ENCODE results near the gene LSAMP. TPM values are rescaled to one million over a fixed set of nuclear protein-coding genes. Genes with fewer than 3 reads are reported as not detected.

The LSAMP gene
- total and polyA plus RNA-seq, 2 experiments from 2014 or later, result 4.6 to 6.0 TPM

DNA sequence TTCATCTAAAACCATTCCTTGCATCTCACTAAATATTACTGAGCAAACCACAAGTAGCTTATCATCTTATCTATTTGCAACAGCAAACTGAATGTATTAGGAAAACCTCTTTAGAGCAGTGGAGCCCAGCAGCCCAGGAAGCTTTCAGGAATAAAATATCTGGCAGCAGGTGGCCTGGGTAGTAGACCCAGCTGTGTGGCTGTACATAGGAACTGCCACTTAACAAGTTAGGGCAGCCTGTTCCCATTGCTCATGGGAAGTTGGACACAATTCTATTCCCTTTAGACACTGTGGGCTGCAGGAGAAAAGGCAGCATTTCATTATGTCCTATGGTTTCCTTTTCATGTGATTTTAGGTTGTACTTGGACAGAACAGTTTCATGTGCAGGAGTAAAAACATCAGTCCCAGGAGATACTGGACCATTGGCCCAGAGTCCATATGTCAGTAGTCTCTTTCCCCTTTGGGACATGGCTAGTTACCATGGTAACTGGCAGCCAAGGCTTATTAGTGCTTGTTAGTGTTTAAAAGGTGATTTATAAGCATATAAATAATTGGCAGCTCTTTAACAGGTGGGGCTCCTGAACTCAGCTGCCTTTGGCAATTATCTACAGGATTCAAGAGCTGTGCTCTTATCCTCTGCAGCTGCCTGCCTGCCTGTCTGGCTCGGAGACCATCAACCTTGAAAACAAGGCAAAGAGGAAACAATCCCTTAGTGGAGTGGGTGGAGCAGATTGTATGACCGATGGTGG is 28.9 kb upstream of the LSAMP start:
- TF ChIP-seq, protein P1, sequence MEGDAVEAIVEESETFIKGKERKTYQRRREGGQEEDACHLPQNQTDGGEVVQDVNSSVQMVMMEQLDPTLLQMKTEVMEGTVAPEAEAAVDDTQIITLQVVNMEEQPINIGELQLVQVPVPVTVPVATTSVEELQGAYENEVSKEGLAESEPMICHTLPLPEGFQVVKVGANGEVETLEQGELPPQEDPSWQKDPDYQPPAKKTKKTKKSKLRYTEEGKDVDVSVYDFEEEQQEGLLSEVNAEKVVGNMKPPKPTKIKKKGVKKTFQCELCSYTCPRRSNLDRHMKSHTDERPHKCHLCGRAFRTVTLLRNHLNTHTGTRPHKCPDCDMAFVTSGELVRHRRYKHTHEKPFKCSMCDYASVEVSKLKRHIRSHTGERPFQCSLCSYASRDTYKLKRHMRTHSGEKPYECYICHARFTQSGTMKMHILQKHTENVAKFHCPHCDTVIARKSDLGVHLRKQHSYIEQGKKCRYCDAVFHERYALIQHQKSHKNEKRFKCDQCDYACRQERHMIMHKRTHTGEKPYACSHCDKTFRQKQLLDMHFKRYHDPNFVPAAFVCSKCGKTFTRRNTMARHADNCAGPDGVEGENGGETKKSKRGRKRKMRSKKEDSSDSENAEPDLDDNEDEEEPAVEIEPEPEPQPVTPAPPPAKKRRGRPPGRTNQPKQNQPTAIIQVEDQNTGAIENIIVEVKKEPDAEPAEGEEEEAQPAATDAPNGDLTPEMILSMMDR (IDR thresholded peaks at IDR 0.05; ENCODE audit: low read depth, low read length), result no peak
- no peak overlapping the region for H3K4me3 ChIP-seq
- H3K27me3 ChIP-seq, result no peaks in the 10 kb centered on the region
- peaks cover 4% of the 10 kb centered on the region for H3K4me1 ChIP-seq (ENCODE audit: low read depth)
- no peak overlapping the region for H3K27ac ChIP-seq
- peak in 1 of 2 donors; percentile 30 for DNase-seq (ENCODE audit: low read depth in 1 of 2, low spot score in 1 of 2)
- no peaks in the 10 kb centered on the region for H3K36me3 ChIP-seq
- no peaks in the 10 kb centered on the region for H3K9me3 ChIP-seq (ENCODE audit: low read depth)

DNA sequence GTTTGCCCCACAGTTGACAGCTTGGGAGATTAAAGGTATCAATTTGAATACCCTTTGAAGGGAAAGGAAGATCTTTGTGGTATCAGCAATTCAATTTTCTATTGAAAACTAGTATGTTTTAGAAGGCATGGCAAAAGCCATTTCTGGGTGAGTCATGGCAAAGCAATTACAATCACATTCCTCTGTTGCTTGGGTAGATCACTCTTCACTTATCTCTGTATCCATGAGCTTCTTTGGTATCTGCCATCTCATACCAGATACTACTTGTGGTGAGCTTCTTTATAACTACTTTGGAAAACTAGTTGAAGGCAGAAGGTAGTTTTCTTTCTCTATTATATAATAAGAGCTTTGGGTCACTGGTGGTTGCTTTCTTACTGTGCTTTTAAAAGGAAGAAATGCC is 28.3 kb upstream of the LSAMP start:
- TF ChIP-seq, protein P1 (IDR thresholded peaks at IDR 0.05; ENCODE audit: low read depth, low read length), result no peak
- no peak overlapping the region for H3K4me3 ChIP-seq
- peaks cover 4% of the 10 kb centered on the region for H3K4me1 ChIP-seq (ENCODE audit: low read depth)
- H3K27ac ChIP-seq, result no peak overlapping the region
- H3K9me3 ChIP-seq (ENCODE audit: low read depth), result no peaks in the 10 kb centered on the region
- H3K27me3 ChIP-seq, result no peaks in the 10 kb centered on the region
- DNase-seq (ENCODE audit: low read depth in 1 of 2, low spot score in 1 of 2), result no peak
- no peaks in the 10 kb centered on the region for H3K36me3 ChIP-seq

DNA sequence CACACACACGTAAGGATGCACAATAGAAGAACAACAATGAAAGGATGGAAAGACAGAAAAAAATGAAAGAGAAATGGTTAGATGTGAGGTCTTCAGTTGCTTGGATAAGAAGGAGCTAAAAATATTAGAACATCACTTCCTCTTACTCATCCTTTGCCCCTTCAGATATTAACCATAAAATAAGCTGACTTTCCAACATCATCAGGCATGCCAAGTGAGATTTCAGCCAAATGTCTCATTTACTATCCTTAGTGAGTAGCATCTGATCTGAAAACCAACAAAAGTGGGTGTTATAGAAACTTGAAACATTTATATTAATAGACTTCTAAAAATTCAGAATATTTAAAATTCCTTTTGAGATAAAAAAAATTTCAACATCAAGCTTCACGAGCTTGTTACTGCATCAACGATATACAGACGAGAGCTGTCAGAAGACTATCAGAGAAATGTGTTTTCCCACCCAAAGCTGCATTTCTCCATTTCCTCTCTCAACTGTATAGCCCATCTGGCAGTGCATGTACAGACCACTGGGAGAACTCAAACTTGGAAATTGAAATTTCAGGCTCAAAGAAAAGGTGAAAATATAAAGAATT is 25.4 kb upstream of the LSAMP start:
- DNase-seq (ENCODE audit: low read depth in 1 of 2, low spot score in 1 of 2), result no peak
- Histone ChIP-seq H3K4me3 (no peak overlapping the region), H3K36me3 (no peaks in the 10 kb centered on the region), H3K27ac (no peak overlapping the region), H3K27me3 (no peaks in the 10 kb centered on the region), H3K4me1 (ENCODE audit: low read depth) (peaks cover 4% of the 10 kb centered on the region), H3K9me3 (ENCODE audit: low read depth) (no peaks in the 10 kb centered on the region)
- TF ChIP-seq, protein P1 (IDR thresholded peaks at IDR 0.05; ENCODE audit: low read depth, low read length), result no peak

DNA sequence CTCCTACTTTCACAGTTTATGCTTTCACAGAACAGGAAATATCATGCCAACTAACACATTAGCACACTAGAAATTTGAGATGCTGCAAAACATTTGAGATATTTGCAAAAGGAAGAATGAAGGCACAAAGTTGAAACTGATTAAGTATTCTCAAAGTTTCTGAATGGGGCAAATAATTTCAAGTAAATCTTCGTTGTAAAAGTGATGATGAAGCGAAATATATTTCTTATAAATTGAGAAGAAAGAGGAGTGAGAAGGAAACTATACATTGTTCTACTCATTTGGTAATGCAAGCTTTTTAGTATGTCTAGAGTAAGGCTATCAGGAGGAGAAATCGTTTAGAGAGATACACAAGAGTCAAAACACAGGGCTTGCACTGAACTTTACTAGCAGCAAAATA is 24.3 kb upstream of the LSAMP start:
- no peak for DNase-seq (ENCODE audit: low read depth in 1 of 2, low spot score in 1 of 2)
- Histone ChIP-seq H3K4me1 (ENCODE audit: low read depth) (peaks cover 4% of the 10 kb centered on the region), H3K9me3 (ENCODE audit: low read depth) (no peaks in the 10 kb centered on the region), H3K36me3 (no peaks in the 10 kb centered on the region), H3K27ac (no peak overlapping the region), H3K27me3 (no peaks in the 10 kb centered on the region), H3K4me3 (no peak overlapping the region)
- TF ChIP-seq, protein P1 (IDR thresholded peaks at IDR 0.05; ENCODE audit: low read depth, low read length), result no peak

DNA sequence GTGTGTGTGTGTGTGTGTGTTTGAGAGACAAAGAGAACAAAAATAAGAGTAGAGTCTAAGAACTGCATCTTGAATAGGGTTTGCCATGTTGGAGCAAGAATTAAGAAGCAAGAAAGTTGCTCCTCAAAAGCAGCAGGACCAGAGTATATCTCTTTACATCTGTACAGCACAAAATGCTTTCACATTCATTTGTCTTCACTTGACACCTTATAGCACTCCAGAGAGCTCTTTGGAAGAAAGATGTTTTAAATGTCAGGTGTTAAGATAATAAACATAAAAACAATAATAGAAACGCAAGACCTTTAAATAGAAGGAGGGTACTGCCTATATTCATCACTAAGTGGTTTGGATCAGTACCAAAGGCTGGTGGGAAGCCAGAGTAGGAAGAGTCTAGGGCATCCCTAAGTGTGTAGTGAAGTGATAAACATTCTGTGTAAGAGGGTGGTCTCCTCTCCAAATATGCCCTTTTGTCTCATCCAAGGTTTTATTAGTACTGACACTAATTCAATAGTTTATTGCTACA is 19.1 kb upstream of the LSAMP start:
- H3K4me1 ChIP-seq (ENCODE audit: low read depth), result no peaks in the 10 kb centered on the region
- no peak for DNase-seq (ENCODE audit: low read depth in 1 of 2, low spot score in 1 of 2)
- TF ChIP-seq, protein P1 (IDR thresholded peaks at IDR 0.05; ENCODE audit: low read depth, low read length), result no peak
- H3K9me3 ChIP-seq (ENCODE audit: low read depth), result no peaks in the 10 kb centered on the region
- no peak overlapping the region for H3K4me3 ChIP-seq
- H3K27ac ChIP-seq, result no peak overlapping the region
- H3K36me3 ChIP-seq, result no peaks in the 10 kb centered on the region
- no peaks in the 10 kb centered on the region for H3K27me3 ChIP-seq
